ENCODE data around the gene CARD18. TPM values are rescaled to one million over a fixed set of nuclear protein-coding genes. Genes with fewer than 3 reads are reported as not detected.

Gene CARD18
- not detected for polyA plus RNA-seq (ENCODE audit: low read depth in 6 of 6)

GRCh38 chr11:105139669-105140068 lies at the start of gene CARD18:
Gene CARD18, minus strand, starts transcription at chr11:105139769. Its CDS starts 43 bp downstream, at chr11:105139726.
- Mint-ChIP-seq H3K9me3 (peaks cover 0 to 6% (median 3%) of the 10 kb centered on the region in 7 donors), H3K4me3 (no peak within 1 kb of the TSS), H3K4me1 (no peaks in the 10 kb centered on the region), H3K27me3 (peaks cover 8 to 16% (median 14%) of the 10 kb centered on the region in 3 donors), H3K27ac (no peak within 1 kb of the TSS), H3K36me3 (peaks cover 0 to 4% of the 10 kb centered on the region in 2 donors)
- ATAC-seq (ENCODE audit: low read depth in 2 of 2) (no peak), DNase-seq (no peak)

DNA sequence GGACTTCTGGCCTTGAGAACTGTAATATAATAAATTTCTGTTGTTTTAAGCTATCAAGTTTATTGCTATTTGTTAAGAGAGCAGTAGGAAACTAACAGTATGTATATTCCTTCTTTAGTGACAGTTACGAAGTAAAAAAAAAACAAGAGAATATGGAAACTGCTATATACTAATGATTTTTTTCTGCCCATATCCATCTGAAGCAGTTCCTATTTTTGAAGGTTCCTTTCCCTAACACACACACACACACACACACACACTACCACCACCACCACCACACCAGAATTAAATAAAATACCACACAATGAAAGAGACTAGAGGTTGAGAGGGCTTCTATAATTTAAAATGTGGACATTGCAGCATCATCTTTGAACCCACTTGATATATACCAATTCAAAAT lies 44.4 kb upstream of the CARD18 start:
- H3K9me3 Mint-ChIP-seq = no peaks in the 10 kb centered on the region
- H3K27ac Mint-ChIP-seq = no peak overlapping the region
- ATAC-seq (ENCODE audit: low read depth in 2 of 2) (no peak), DNase-seq (no peak)
- H3K27me3 Mint-ChIP-seq = peaks cover 0 to 5% (median 5%) of the 10 kb centered on the region in 3 donors
- H3K4me1 Mint-ChIP-seq = peaks cover 0 to 3% (median 0%) of the 10 kb centered on the region in 3 donors
- H3K4me3 Mint-ChIP-seq = no peak overlapping the region
- H3K36me3 Mint-ChIP-seq = no peaks in the 10 kb centered on the region

DNA sequence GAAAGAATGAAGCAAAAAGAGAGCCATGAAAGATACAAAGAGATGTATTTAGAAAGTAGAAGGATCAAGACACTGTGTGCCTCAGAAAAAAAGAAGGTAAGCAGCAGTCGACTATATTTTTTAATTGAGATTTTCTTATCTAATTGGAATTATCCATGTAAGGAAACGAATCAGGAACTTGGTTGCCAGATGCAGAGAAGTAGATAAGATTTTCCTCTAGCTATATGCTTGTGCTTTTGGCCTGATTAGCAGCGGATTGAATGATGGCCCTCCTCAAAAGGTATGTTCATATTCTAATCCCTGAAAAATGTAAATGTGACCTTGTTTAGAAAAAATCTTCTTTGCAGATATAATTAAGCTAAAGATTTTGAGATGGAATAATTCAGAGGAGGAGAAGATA lies 43.9 kb upstream of the CARD18 start:
- no peaks in the 10 kb centered on the region for H3K9me3 Mint-ChIP-seq
- peaks cover 0 to 5% (median 5%) of the 10 kb centered on the region in 3 donors for H3K27me3 Mint-ChIP-seq
- H3K36me3 Mint-ChIP-seq = no peaks in the 10 kb centered on the region
- ATAC-seq (ENCODE audit: low read depth in 2 of 2) (no peak), DNase-seq (no peak)
- H3K27ac Mint-ChIP-seq = no peak overlapping the region
- peaks cover 0 to 3% (median 0%) of the 10 kb centered on the region in 3 donors for H3K4me1 Mint-ChIP-seq
- no peak overlapping the region for H3K4me3 Mint-ChIP-seq

DNA sequence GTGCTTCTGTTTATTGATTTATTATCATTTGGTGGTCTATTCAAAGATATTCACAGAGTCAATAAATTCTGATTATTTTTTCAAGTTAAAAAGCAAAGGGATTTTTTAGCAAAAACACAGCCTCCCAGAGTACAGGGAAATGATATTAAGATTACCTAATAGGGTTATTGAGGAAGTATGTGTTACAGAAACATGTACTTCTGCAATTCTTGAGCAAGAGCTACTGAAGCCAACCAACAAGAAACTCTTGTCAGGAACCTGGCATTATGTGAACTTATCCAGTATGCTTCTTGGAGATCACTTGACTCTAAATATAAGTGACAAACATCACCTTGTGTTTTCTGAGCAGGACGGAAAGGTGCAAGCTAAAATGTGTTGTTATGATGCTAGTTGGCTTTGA lies 42.0 kb upstream of the CARD18 start:
- ATAC-seq (ENCODE audit: low read depth in 2 of 2) = peak; percentile 61 to 64
- Mint-ChIP-seq H3K9me3 (no peaks in the 10 kb centered on the region), H3K4me1 (peaks cover 0 to 3% (median 0%) of the 10 kb centered on the region in 3 donors), H3K27me3 (peaks cover 5 to 8% (median 5%) of the 10 kb centered on the region in 3 donors), H3K36me3 (no peaks in the 10 kb centered on the region), H3K4me3 (no peak overlapping the region), H3K27ac (no peak overlapping the region)
- no peak for DNase-seq

GRCh38 chr11:105181100-105181499 lies 41.5 kb upstream of the CARD18 start:
- Mint-ChIP-seq H3K4me3 (no peak overlapping the region), H3K36me3 (no peaks in the 10 kb centered on the region), H3K27ac (no peak overlapping the region), H3K4me1 (peaks cover 0 to 3% (median 0%) of the 10 kb centered on the region in 3 donors), H3K27me3 (peaks cover 5 to 8% (median 5%) of the 10 kb centered on the region in 3 donors), H3K9me3 (no peaks in the 10 kb centered on the region)
- DNase-seq = no peak
- ATAC-seq (ENCODE audit: low read depth in 2 of 2) = no peak

DNA sequence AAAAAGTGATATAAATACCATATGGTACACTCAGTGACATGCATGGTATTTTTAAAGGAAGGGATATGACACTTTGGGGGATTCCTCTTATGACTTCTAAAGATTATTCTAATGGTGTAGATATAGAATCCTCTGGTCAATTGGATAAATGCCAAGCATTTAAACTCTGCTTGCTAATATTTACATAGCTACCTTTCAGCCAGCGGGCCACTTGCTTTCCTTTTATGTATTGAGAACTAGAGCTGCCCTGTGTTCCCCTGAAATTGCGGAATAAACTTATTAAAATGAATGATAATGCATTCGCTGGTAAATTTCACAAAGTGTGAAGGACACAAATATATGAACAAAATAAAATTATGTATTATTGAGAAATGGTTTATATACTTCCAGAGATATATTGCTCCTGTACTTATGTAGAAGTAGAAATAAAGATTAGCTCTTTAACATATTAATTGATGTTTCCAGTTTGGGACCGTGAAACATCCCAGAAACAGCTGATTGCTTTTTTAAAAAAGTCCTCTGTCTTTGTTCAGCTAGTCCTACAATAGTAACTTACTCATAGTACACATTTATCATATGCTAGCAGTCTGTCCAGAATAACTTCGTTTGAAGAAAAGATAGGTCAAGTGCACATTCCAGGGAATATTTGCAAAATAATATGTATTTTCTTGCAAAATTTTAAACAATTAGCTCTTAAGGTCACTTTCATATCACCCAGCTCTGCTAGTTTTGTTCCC lies 40.1 kb upstream of the CARD18 start:
- Mint-ChIP-seq H3K36me3 (no peaks in the 10 kb centered on the region), H3K4me1 (peaks cover 0 to 3% (median 0%) of the 10 kb centered on the region in 3 donors), H3K9me3 (no peaks in the 10 kb centered on the region), H3K4me3 (no peak overlapping the region), H3K27me3 (peaks cover 5 to 8% (median 5%) of the 10 kb centered on the region in 3 donors), H3K27ac (no peak overlapping the region)
- ATAC-seq (ENCODE audit: low read depth in 2 of 2) (no peak), DNase-seq (no peak)

- DNase-seq = no peak
- H3K36me3 Mint-ChIP-seq = no peaks in the 10 kb centered on the region
- H3K9me3 Mint-ChIP-seq = peaks cover 0 to 4% (median 0%) of the 10 kb centered on the region in 7 donors
- H3K4me1 Mint-ChIP-seq = peaks cover 0 to 3% (median 0%) of the 10 kb centered on the region in 3 donors
- no peak overlapping the region for H3K4me3 Mint-ChIP-seq
- no peak for ATAC-seq (ENCODE audit: low read depth in 2 of 2)
- H3K27ac Mint-ChIP-seq = no peak overlapping the region
- H3K27me3 Mint-ChIP-seq = peaks cover 5 to 8% (median 5%) of the 10 kb centered on the region in 3 donors
Observed at GRCh38 chr11:105177658-105178057, 38.1 kb upstream of the CARD18 start.

DNA sequence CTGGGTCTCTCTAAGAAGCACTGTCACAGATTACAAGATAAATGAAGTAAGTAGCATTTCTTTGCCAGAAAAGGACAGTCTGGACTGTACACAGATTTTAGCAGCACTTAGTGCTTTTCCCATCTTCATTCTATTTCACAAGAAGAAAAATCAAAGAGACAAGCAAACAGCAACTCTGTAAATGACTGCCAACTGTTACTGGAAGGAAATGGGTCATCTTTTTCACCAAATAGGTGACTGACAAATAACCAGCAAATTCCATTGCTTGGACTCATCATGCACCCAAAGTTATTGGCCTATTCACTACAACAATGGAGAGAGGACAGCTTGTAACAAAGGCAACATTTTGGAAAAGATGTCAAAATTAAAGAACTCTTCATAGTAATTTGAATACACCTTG lies 28.9 kb upstream of the CARD18 start:
- H3K9me3 Mint-ChIP-seq = peaks cover 0 to 17% (median 9%) of the 10 kb centered on the region in 7 donors
- no peaks in the 10 kb centered on the region for H3K36me3 Mint-ChIP-seq
- DNase-seq (no peak), ATAC-seq (ENCODE audit: low read depth in 2 of 2) (no peak)
- H3K4me1 Mint-ChIP-seq = no peaks in the 10 kb centered on the region
- H3K4me3 Mint-ChIP-seq = no peak overlapping the region
- H3K27ac Mint-ChIP-seq = no peak overlapping the region
- no peaks in the 10 kb centered on the region for H3K27me3 Mint-ChIP-seq

DNA sequence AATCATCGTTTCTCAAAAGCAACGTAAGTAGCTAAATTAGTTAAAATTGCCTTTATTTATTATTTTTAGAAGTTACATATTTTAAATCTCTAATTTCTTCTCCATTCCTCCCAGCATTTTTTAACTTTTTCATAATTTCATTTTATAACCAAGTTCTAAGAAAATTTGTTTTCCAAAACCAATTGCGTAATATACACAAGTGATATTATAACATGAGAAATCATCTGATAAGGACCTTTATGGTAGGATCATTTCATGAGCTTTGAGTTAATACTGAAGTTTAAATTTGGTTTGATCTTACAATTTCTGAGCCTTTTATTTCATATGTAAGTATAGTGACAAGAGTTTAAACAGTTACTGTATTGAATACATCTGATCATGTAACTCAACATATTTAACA lies 27.7 kb upstream of the CARD18 start:
- Mint-ChIP-seq H3K36me3 (no peaks in the 10 kb centered on the region), H3K4me3 (no peak overlapping the region), H3K27me3 (no peaks in the 10 kb centered on the region), H3K9me3 (peaks cover 0 to 18% (median 9%) of the 10 kb centered on the region in 7 donors), H3K4me1 (no peaks in the 10 kb centered on the region), H3K27ac (no peak overlapping the region)
- ATAC-seq (ENCODE audit: low read depth in 2 of 2) (no peak), DNase-seq (no peak)

GRCh38 chr11:105164208-105164607 lies 24.6 kb upstream of the CARD18 start:
- H3K36me3 Mint-ChIP-seq = no peaks in the 10 kb centered on the region
- H3K4me3 Mint-ChIP-seq = no peak overlapping the region
- no peak overlapping the region for H3K27ac Mint-ChIP-seq
- H3K4me1 Mint-ChIP-seq = no peaks in the 10 kb centered on the region
- peaks cover 0 to 4% (median 0%) of the 10 kb centered on the region in 7 donors for H3K9me3 Mint-ChIP-seq
- H3K27me3 Mint-ChIP-seq = peaks cover 0 to 7% (median 0%) of the 10 kb centered on the region in 3 donors
- ATAC-seq (ENCODE audit: low read depth in 2 of 2) (no peak), DNase-seq (no peak)

GRCh38 chr11:105162506-105162905 lies 22.9 kb upstream of the CARD18 start:
- DNase-seq (no peak), ATAC-seq (ENCODE audit: low read depth in 2 of 2) (no peak)
- H3K27me3 Mint-ChIP-seq = peaks cover 0 to 7% (median 0%) of the 10 kb centered on the region in 3 donors
- H3K36me3 Mint-ChIP-seq = no peaks in the 10 kb centered on the region
- no peak overlapping the region for H3K27ac Mint-ChIP-seq
- no peak overlapping the region for H3K4me3 Mint-ChIP-seq
- peaks cover 0 to 4% (median 0%) of the 10 kb centered on the region in 7 donors for H3K9me3 Mint-ChIP-seq
- H3K4me1 Mint-ChIP-seq = no peaks in the 10 kb centered on the region

DNA sequence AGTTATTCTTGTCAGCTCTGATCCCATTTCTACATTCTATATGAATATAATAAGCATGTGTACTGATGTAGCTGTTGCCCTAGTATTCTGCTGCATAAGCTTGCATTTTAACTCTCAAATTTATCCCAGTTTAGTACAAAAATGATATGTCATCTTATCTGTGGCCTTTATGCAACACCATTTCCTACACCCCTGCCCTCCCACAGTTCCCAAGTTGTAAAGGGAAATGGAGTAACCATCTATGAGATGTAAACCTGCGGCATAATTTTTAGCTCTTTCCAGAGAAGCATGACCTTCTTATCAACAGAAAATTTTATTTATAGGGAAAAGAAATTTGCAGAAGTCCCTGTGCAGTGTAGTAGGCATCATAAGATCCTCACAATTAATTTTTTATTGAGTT lies 18.9 kb upstream of the CARD18 start:
- no peak for DNase-seq
- Mint-ChIP-seq H3K27ac (no peak overlapping the region), H3K9me3 (peaks cover 0 to 4% (median 0%) of the 10 kb centered on the region in 7 donors), H3K4me1 (no peaks in the 10 kb centered on the region), H3K27me3 (peaks cover 0 to 7% (median 6%) of the 10 kb centered on the region in 3 donors), H3K4me3 (no peak overlapping the region), H3K36me3 (no peaks in the 10 kb centered on the region)
- no peak for ATAC-seq (ENCODE audit: low read depth in 2 of 2)

DNA sequence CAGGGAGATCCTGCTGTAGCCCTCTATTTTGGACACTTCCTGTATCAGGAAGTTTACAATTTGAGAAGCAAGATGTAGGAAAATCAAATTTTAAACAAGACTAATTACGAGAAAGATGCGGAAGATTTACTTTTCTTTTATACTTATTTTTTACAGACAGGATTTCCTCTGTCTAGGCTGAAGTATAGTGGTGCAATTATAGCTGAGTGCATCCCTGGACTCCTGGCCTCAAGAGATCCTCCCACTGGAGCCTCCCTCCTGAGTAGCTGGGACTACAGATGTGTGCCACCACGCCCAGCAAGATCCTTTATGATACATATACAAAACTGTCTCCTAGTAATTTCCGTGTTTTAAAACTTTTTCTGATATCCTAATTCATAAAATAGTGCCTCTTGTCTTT lies 17.2 kb upstream of the CARD18 start:
- peaks cover 0 to 2% (median 0%) of the 10 kb centered on the region in 7 donors for H3K9me3 Mint-ChIP-seq
- H3K27ac Mint-ChIP-seq = no peak overlapping the region
- H3K4me1 Mint-ChIP-seq = no peaks in the 10 kb centered on the region
- DNase-seq (no peak), ATAC-seq (ENCODE audit: low read depth in 2 of 2) (no peak)
- H3K27me3 Mint-ChIP-seq = peaks cover 0 to 6% (median 4%) of the 10 kb centered on the region in 3 donors
- no peak overlapping the region for H3K4me3 Mint-ChIP-seq
- no peaks in the 10 kb centered on the region for H3K36me3 Mint-ChIP-seq

- Mint-ChIP-seq H3K4me1 (no peaks in the 10 kb centered on the region), H3K27ac (no peak overlapping the region), H3K36me3 (no peaks in the 10 kb centered on the region), H3K9me3 (peaks cover 0 to 2% (median 0%) of the 10 kb centered on the region in 7 donors), H3K4me3 (no peak overlapping the region), H3K27me3 (peaks cover 0 to 6% (median 0%) of the 10 kb centered on the region in 3 donors)
- DNase-seq (no peak), ATAC-seq (ENCODE audit: low read depth in 2 of 2) (no peak)
Observed at GRCh38 chr11:105156231-105156630, 16.7 kb upstream of the CARD18 start.

All from naive B cell (primary cell).